HG03520 (cell line): Measurements from ENCODE around the gene TMEM201.

Source experiments
- ATAC-seq: cut with Tn5 transposase; IDR thresholded peaks from one replicate; pipeline ENCODE4 v1.9.1; 2021; ENCODE audit warnings: mild to moderate bottlenecking, moderate library complexity; ENCODE audit not compliant: unreplicated experiment

The TMEM201 gene

DNA sequence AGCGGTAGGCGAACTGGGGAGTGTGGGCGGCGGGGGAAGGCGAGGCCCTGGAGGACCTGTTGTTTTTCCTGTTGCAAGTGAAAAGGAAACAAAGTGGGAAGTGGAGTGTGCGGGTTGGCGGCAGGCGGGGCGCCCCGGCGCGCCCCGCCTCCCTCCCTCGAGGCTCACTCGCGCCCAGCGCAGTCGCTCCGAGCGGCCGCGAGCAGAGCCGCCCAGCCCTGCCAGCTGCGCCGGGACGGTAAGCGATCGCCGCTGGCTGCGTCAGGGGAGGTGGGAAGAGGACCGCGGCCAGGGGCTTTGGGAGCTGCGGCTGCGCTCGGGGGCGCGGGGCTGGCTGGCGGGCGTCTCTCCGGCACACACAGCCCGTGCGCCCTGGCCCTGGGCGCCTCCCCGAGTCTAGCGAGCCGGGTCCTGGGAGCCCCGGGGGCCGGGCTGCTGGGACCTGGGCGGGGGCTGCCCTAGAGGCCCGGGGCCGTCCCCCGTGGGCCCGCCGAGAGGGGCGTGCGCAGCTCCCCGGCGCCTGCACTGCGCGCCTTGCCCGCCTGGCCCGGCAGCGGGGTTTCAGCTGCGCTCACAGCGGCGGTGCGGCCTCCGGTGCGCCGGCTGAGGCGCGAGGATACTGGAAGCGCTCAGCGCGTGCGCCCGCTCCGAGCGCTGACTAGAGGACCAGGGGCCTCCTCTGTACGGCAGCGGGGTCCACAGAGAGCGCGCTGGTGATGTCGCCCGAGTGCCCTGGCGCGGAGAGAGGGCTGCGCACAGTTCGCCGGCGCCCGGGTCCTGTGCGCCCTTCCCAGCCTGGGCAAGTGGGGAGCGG lies 63.1 kb downstream of the TMEM201 start, which contains the start of gene PIK3CD:
PIK3CD (plus strand) TSS at position 167 of the 814 bp plus-strand sequence. CDS start 58,725 bp downstream, outside the sequence.
- ATAC-seq: no peak

DNA sequence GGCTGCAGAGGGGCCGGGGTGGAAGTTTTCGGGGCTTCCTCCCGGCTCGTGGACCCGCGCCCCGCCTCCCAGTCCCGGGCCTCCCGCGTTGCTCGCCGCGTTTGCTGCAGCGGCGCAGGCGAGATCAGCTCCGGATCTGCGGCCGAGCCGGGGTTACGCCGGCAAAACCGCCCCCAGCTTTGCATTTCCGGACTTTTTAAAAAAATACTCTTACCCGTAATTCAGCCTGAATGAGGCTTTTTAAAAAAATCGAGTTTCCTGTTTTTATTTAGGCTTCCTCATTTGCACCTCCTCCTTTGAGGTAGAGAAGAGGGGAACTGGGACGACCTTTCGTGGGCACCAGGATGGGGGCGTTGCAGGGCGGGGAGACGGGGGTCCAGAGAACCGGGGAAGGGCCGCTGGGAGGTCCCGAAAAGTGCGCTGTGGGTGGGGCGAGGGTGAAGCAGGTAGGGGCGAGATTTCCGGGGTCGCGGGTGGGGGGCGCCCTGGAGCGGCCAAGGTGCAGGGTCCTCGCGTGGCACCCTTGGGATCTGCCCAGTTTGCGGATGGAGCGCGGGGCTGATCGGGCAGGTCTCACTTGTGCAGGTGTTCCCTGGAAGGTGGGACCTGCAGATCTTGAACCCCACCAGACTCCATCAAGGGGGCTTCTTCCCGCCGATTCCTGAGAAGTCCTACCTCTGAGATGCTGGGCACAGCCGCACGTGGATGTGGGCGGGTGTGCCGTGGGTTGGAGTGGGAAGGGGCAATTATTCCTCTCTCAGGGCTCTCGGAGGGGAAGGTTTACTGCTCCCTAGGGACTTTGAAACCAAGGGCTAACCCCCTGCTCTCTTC lies 63.9 kb downstream of the TMEM201 start:
- no peak for ATAC-seq

GRCh38 chr1:9653210-9653490 lies 64.4 kb downstream of the TMEM201 start:
- ATAC-seq: no peak

GRCh38 chr1:9653491-9654050 lies 64.9 kb downstream of the TMEM201 start:
- ATAC-seq: no peak

GRCh38 chr1:9654051-9654833 lies 65.5 kb downstream of the TMEM201 start:
- no peak for ATAC-seq

DNA sequence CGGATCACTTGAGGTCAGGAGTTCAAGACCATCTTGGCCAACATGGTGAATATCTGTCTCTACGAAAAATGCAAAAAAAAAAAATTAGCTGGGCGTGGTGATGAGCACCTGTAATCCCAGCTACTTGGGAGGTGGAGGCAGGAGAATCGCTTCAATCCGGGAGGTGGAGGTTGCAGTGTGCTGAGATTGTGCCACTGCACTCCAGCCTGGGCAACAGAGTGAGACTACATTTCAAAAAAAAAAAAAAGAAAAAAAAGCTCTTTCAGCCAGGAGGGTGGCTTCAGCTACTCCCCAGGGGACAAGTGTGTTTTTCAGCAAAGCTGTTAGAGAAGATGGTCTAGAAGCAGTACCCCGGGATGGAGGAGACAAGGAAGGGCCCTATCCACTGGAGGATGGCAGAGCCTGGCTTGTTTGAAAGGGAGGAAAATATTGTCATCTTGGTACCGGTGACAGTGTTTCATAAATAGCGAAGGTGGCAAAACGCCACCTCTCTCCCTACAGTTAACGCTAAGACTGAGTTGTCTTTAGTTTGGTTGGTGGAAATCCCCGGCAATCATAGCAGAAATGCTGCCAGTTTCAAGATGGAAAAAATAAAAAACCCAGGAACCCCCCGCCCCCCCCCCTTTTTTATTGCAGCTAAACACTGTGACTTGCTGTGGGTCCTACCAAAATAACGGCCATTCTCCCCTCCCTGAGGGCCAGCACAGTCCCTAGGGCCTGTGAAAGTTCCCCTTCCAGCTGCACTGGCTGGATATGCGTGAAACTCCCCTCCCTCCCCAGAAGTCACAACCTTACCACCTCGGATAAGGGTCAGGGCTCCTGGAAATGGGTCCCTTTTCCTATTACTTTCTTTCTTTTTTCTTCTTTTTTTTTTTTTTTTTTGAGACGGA lies 66.4 kb downstream of the TMEM201 start:
- no peak for ATAC-seq

DNA sequence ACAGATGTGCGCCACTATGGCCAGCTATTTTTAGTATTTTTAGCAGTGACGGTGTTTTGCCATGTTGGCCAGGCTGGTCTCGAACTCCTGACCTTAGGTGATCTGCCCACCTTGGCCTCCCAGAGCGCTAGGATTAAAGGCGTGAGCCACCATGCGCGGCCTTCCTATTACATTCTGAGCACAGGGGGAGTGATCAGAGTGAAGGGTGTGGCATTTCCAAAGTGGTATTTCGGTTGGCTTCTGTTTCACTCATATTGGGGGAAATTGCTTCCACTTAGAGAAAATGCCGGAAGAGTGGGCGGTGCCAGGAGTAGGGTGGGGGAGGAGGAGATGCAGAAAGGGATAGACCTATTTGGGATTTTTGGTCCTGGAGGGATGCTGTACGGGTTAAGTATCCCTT lies 67.1 kb downstream of the TMEM201 start:
- no peak for ATAC-seq

GRCh38 chr1:9657521-9658032 lies 68.9 kb downstream of the TMEM201 start:
- ATAC-seq: no peak

- ATAC-seq: no peak
Observed at GRCh38 chr1:9658199-9658598, 69.5 kb downstream of the TMEM201 start.

DNA sequence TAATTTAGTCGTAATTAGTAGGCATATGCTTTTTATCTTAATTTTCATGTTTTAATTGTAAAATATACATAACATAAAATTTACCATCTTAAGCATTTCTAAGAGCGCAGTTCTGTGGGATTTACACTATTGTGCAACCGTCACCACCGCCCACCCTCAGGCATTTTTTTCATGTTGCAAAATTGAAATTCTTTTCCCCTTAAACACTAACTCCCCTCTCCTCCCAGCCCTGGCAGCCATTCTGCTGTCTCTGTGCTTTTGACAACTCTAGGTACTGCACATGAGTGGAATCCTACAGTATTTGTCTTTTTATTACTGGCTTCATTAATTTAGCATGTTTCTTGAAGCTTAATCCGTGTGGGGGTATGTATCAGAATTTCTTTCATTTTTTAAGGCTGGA lies 70.6 kb downstream of the TMEM201 start:
- no peak for ATAC-seq

GRCh38 chr1:9663257-9663656 lies 74.5 kb downstream of the TMEM201 start:
- ATAC-seq: no peak
